ENCODE results near the gene IGF2BP3. TPM values are rescaled to one million over a fixed set of nuclear protein-coding genes. Genes with fewer than 3 reads are reported as not detected.

IGF2BP3 gene
- polyA plus RNA-seq, 1 donor = 61.6 TPM

GRCh38 chr7:23383225-23383624, 87.1 kb downstream of the IGF2BP3 start:
- Histone ChIP-seq H3K27ac (ENCODE audit: low read length) (no peak overlapping the region), H3K4me3 (ENCODE audit: low read length) (no peak overlapping the region), H3K4me1 (ENCODE audit: control insufficient read depth, insufficient read depth, low read length) (no peaks in the 10 kb centered on the region), H3K36me3 (ENCODE audit: control insufficient read depth, insufficient read depth, low read length) (peaks cover 5% of the 10 kb centered on the region), H3K9me3 (ENCODE audit: control insufficient read depth, low read depth, low read length) (no peaks in the 10 kb centered on the region), H3K27me3 (ENCODE audit: control insufficient read depth, insufficient read depth, low read length) (no peaks in the 10 kb centered on the region)
- WGBS (ENCODE audit: insufficient coverage, low lambda C conversion rate) = 100% methylated on average over 1 of the region's 2 CpGs
- no peak for DNase-seq

- no peak overlapping the region for H3K4me3 ChIP-seq (ENCODE audit: low read length)
- H3K9me3 ChIP-seq (ENCODE audit: control insufficient read depth, low read depth, low read length) = no peaks in the 10 kb centered on the region
- H3K27ac ChIP-seq (ENCODE audit: low read length) = no peak overlapping the region
- no peaks in the 10 kb centered on the region for H3K4me1 ChIP-seq (ENCODE audit: control insufficient read depth, insufficient read depth, low read length)
- no peak for DNase-seq
- no peaks in the 10 kb centered on the region for H3K36me3 ChIP-seq (ENCODE audit: control insufficient read depth, insufficient read depth, low read length)
- no peaks in the 10 kb centered on the region for H3K27me3 ChIP-seq (ENCODE audit: control insufficient read depth, insufficient read depth, low read length)
- WGBS (ENCODE audit: insufficient coverage, low lambda C conversion rate) = no CpG with 5 or more reads among the region's 3 CpGs
Measured at GRCh38 chr7:23380961-23381360, 89.3 kb downstream of the IGF2BP3 start.

GRCh38 chr7:23380556-23380955, 89.7 kb downstream of the IGF2BP3 start:
- no peak for DNase-seq
- Histone ChIP-seq H3K9me3 (ENCODE audit: control insufficient read depth, low read depth, low read length) (no peaks in the 10 kb centered on the region), H3K4me1 (ENCODE audit: control insufficient read depth, insufficient read depth, low read length) (no peaks in the 10 kb centered on the region), H3K36me3 (ENCODE audit: control insufficient read depth, insufficient read depth, low read length) (no peaks in the 10 kb centered on the region), H3K4me3 (ENCODE audit: low read length) (no peak overlapping the region), H3K27me3 (ENCODE audit: control insufficient read depth, insufficient read depth, low read length) (no peaks in the 10 kb centered on the region), H3K27ac (ENCODE audit: low read length) (no peak overlapping the region)
- WGBS (ENCODE audit: insufficient coverage, low lambda C conversion rate) = 90% methylated on average over 2 of the region's 4 CpGs

GRCh38 chr7:23378996-23379395, 91.3 kb downstream of the IGF2BP3 start:
- Histone ChIP-seq H3K27me3 (ENCODE audit: control insufficient read depth, insufficient read depth, low read length) (no peaks in the 10 kb centered on the region), H3K36me3 (ENCODE audit: control insufficient read depth, insufficient read depth, low read length) (peaks cover 3% of the 10 kb centered on the region), H3K4me3 (ENCODE audit: low read length) (no peak overlapping the region), H3K4me1 (ENCODE audit: control insufficient read depth, insufficient read depth, low read length) (no peaks in the 10 kb centered on the region), H3K9me3 (ENCODE audit: control insufficient read depth, low read depth, low read length) (no peaks in the 10 kb centered on the region), H3K27ac (ENCODE audit: low read length) (no peak overlapping the region)
- no CpG with 5 or more reads among the region's 1 CpG for WGBS (ENCODE audit: insufficient coverage, low lambda C conversion rate)
- peak in 1 of 2 donors; percentile 35 for DNase-seq

GRCh38 chr7:23377134-23377533, 93.2 kb downstream of the IGF2BP3 start:
- Histone ChIP-seq H3K36me3 (ENCODE audit: control insufficient read depth, insufficient read depth, low read length) (peaks cover 3% of the 10 kb centered on the region), H3K4me1 (ENCODE audit: control insufficient read depth, insufficient read depth, low read length) (no peaks in the 10 kb centered on the region), H3K27me3 (ENCODE audit: control insufficient read depth, insufficient read depth, low read length) (no peaks in the 10 kb centered on the region), H3K4me3 (ENCODE audit: low read length) (no peak overlapping the region), H3K9me3 (ENCODE audit: control insufficient read depth, low read depth, low read length) (no peaks in the 10 kb centered on the region), H3K27ac (ENCODE audit: low read length) (no peak overlapping the region)
- DNase-seq = no peak
- 92% methylated on average over 2 of the region's 3 CpGs for WGBS (ENCODE audit: insufficient coverage, low lambda C conversion rate)

GRCh38 chr7:23373151-23374004, 96.9 kb downstream of the IGF2BP3 start:
- Histone ChIP-seq H3K27me3 (ENCODE audit: control insufficient read depth, insufficient read depth, low read length) (no peaks in the 10 kb centered on the region), H3K36me3 (ENCODE audit: control insufficient read depth, insufficient read depth, low read length) (peaks cover 3% of the 10 kb centered on the region), H3K9me3 (ENCODE audit: control insufficient read depth, low read depth, low read length) (no peaks in the 10 kb centered on the region), H3K4me3 (ENCODE audit: low read length) (no peak overlapping the region), H3K4me1 (ENCODE audit: control insufficient read depth, insufficient read depth, low read length) (peaks cover 13% of the 10 kb centered on the region), H3K27ac (ENCODE audit: low read length) (no peak overlapping the region)
- DNase-seq = peak in 1 of 2 donors; percentile 15
- WGBS (ENCODE audit: insufficient coverage, low lambda C conversion rate) = no CpG with 5 or more reads among the region's 6 CpGs

- WGBS (ENCODE audit: insufficient coverage, low lambda C conversion rate) = no CpG with 5 or more reads among the region's 4 CpGs
- no peaks in the 10 kb centered on the region for H3K27me3 ChIP-seq (ENCODE audit: control insufficient read depth, insufficient read depth, low read length)
- H3K27ac ChIP-seq (ENCODE audit: low read length) = no peak overlapping the region
Measured at GRCh38 chr7:23372611-23373010, 97.7 kb downstream of the IGF2BP3 start.

GRCh38 chr7:23371654-23372053, 98.6 kb downstream of the IGF2BP3 start:
- no peaks in the 10 kb centered on the region for H3K27me3 ChIP-seq (ENCODE audit: control insufficient read depth, insufficient read depth, low read length)
- H3K27ac ChIP-seq (ENCODE audit: low read length) = no peak overlapping the region
- WGBS (ENCODE audit: insufficient coverage, low lambda C conversion rate) = 70% methylated on average over 2 of the region's 6 CpGs
- H3K36me3 ChIP-seq (ENCODE audit: control insufficient read depth, insufficient read depth, low read length) = peaks cover 3% of the 10 kb centered on the region
- no peak for DNase-seq
- peaks cover 13% of the 10 kb centered on the region for H3K4me1 ChIP-seq (ENCODE audit: control insufficient read depth, insufficient read depth, low read length)
- H3K9me3 ChIP-seq (ENCODE audit: control insufficient read depth, low read depth, low read length) = no peaks in the 10 kb centered on the region
- H3K4me3 ChIP-seq (ENCODE audit: low read length) = no peak overlapping the region

More at GRCh38 chr7:23372611-23373010, 97.7 kb downstream of the IGF2BP3 start:
- Histone ChIP-seq H3K4me3 (ENCODE audit: low read length) (no peak overlapping the region), H3K36me3 (ENCODE audit: control insufficient read depth, insufficient read depth, low read length) (peaks cover 3% of the 10 kb centered on the region), H3K4me1 (ENCODE audit: control insufficient read depth, insufficient read depth, low read length) (peaks cover 13% of the 10 kb centered on the region), H3K9me3 (ENCODE audit: control insufficient read depth, low read depth, low read length) (no peaks in the 10 kb centered on the region)
- DNase-seq = no peak

GRCh38 chr7:23369695-23370404, 100.4 kb downstream of the IGF2BP3 start:
- DNase-seq = peak; percentile 54 to 82
- H3K36me3 ChIP-seq (ENCODE audit: control insufficient read depth, insufficient read depth, low read length) = peaks cover 3% of the 10 kb centered on the region
- H3K9me3 ChIP-seq (ENCODE audit: control insufficient read depth, low read depth, low read length) = no peaks in the 10 kb centered on the region
- H3K4me1 ChIP-seq (ENCODE audit: control insufficient read depth, insufficient read depth, low read length) = peaks cover 13% of the 10 kb centered on the region
- H3K4me3 ChIP-seq (ENCODE audit: low read length) = no peak overlapping the region
- peak overlapping the region; percentile 78 for H3K27ac ChIP-seq (ENCODE audit: low read length)
- H3K27me3 ChIP-seq (ENCODE audit: control insufficient read depth, insufficient read depth, low read length) = no peaks in the 10 kb centered on the region
- no CpG with 5 or more reads among the region's 5 CpGs for WGBS (ENCODE audit: insufficient coverage, low lambda C conversion rate)

- Histone ChIP-seq H3K27ac (ENCODE audit: low read length) (peak overlapping the region; percentile 78), H3K36me3 (ENCODE audit: control insufficient read depth, insufficient read depth, low read length) (no peaks in the 10 kb centered on the region), H3K4me3 (ENCODE audit: low read length) (no peak overlapping the region), H3K27me3 (ENCODE audit: control insufficient read depth, insufficient read depth, low read length) (no peaks in the 10 kb centered on the region), H3K4me1 (ENCODE audit: control insufficient read depth, insufficient read depth, low read length) (peaks cover 13% of the 10 kb centered on the region), H3K9me3 (ENCODE audit: control insufficient read depth, low read depth, low read length) (no peaks in the 10 kb centered on the region)
- WGBS (ENCODE audit: insufficient coverage, low lambda C conversion rate) = no CpG with 5 or more reads among the region's 4 CpGs
- DNase-seq = no peak
Measured at GRCh38 chr7:23369100-23369499, 101.2 kb downstream of the IGF2BP3 start.
